Mucosa of gallbladder (tissue), 1 donor: ENCODE data around the gene SLC25A19. TPM values are rescaled to one million over a fixed set of nuclear protein-coding genes. Genes with fewer than 3 reads are reported as not detected.

Experiments used
- DNase-seq: peaks from one replicate; pipeline ENCODE4 v3.0.0-alpha.2; 2020; ENCODE audit warnings: low spot score
- total RNA-seq: library from RNA; stranded (reverse); gene quantifications from one replicate; pipeline ENCODE4 v1.2.1, GENCODE V29; 2021
- donor health status: DM: no; HTN: no; CAD: no.

Gene SLC25A19
- total RNA-seq, 1 donor from 2014 or later = 17.0 TPM

- DNase-seq = no peak
Measured at GRCh38 chr17:75241502-75241901, 47.7 kb downstream of the SLC25A19 start.

- no peak for DNase-seq
Measured at GRCh38 chr17:75241143-75241430, 48.1 kb downstream of the SLC25A19 start.

- no peak for DNase-seq
Measured at GRCh38 chr17:75240394-75241142, 48.7 kb downstream of the SLC25A19 start.

GRCh38 chr17:75239778-75240393 lies 49.3 kb downstream of the SLC25A19 start:
- DNase-seq = no peak

- no peak for DNase-seq
Measured at GRCh38 chr17:75239214-75239613, 50.0 kb downstream of the SLC25A19 start.

GRCh38 chr17:75238684-75239191 lies 50.5 kb downstream of the SLC25A19 start:
- DNase-seq = peak; percentile 40

- no peak for DNase-seq
Measured at GRCh38 chr17:75238020-75238580, 51.1 kb downstream of the SLC25A19 start.

GRCh38 chr17:75237100-75238014 lies 51.9 kb downstream of the SLC25A19 start:
- DNase-seq = no peak

- DNase-seq = no peak
Measured at GRCh38 chr17:75232786-75233185, 56.4 kb downstream of the SLC25A19 start.

GRCh38 chr17:75231741-75232464 lies 57.3 kb downstream of the SLC25A19 start:
- no peak for DNase-seq

- DNase-seq = no peak
Measured at GRCh38 chr17:75231071-75231470, 58.2 kb downstream of the SLC25A19 start.

- DNase-seq = no peak
Measured at GRCh38 chr17:75228847-75229246, 60.4 kb downstream of the SLC25A19 start.

- DNase-seq = no peak
Measured at GRCh38 chr17:75228305-75228704, 60.9 kb downstream of the SLC25A19 start.

- no peak for DNase-seq
Measured at GRCh38 chr17:75227729-75228128, 61.5 kb downstream of the SLC25A19 start.

- DNase-seq = no peak
Measured at GRCh38 chr17:75225016-75225415, 64.2 kb downstream of the SLC25A19 start.

Other genes with a start within 250 kb of the SLC25A19 start
- gene ATP5PD, start 242.5 kb downstream of the SLC25A19 start, total RNA-seq = 226 TPM
- gene KCTD2, start 242.2 kb downstream of the SLC25A19 start, total RNA-seq = 28.3 TPM
- gene SLC16A5, start 201.5 kb downstream of the SLC25A19 start, total RNA-seq = 19.9 TPM
- 20.2 TPM for gene ARMC7, start 179.5 kb downstream of the SLC25A19 start, total RNA-seq
- gene NT5C, start 157.7 kb downstream of the SLC25A19 start, total RNA-seq = 50.0 TPM
- gene JPT1, start 134.9 kb downstream of the SLC25A19 start, total RNA-seq = 183 TPM
- 353 TPM for gene SUMO2, start 106.5 kb downstream of the SLC25A19 start, total RNA-seq
- gene NUP85, start 83.8 kb downstream of the SLC25A19 start, total RNA-seq = 47.3 TPM
- 44.5 TPM for gene GGA3, start 27.8 kb downstream of the SLC25A19 start, total RNA-seq
- gene MRPS7, start 27.6 kb downstream of the SLC25A19 start, total RNA-seq = 55.1 TPM
- gene MIF4GD, start 18.2 kb downstream of the SLC25A19 start, total RNA-seq = 25.5 TPM
- gene GRB2, start 116.2 kb upstream of the SLC25A19 start, total RNA-seq = 94.3 TPM
- gene TMEM94, start 167.2 kb upstream of the SLC25A19 start, total RNA-seq = 106 TPM
- gene CASKIN2, start 226.1 kb upstream of the SLC25A19 start, total RNA-seq = 74.7 TPM
- 158 TPM for gene TSEN54, start 227.1 kb upstream of the SLC25A19 start, total RNA-seq
- gene LLGL2, start 236.3 kb upstream of the SLC25A19 start, total RNA-seq = 477 TPM